GM18505 (cell line): ENCODE results near the gene LMTK2.

Experiments
- ATAC-seq: cut with Tn5 transposase; IDR thresholded peaks from one replicate; pipeline ENCODE4 v1.9.1; 2021; ENCODE audit not compliant: unreplicated experiment
- POLR2A ChIP-seq: IDR thresholded peaks from 4 replicates; pipeline ENCODE4 v1.6.1; 2011; ENCODE audit warnings: borderline replicate concordance; ENCODE audit not compliant: insufficient read depth, insufficient read length; ENCODE audit errors: extremely low read depth

LMTK2 gene

GRCh38 chr7:98134420-98135228 is 28.0 kb downstream of the LMTK2 start:
- no peak for TF ChIP-seq POLR2A
- ATAC-seq = no peak

- no peak for ATAC-seq
- no peak for TF ChIP-seq POLR2A
Measured at GRCh38 chr7:98135984-98136383, 29.3 kb downstream of the LMTK2 start.

GRCh38 chr7:98136423-98136822 is 29.8 kb downstream of the LMTK2 start:
- ATAC-seq = no peak
- no peak for TF ChIP-seq POLR2A

GRCh38 chr7:98137134-98137825 is 30.6 kb downstream of the LMTK2 start:
- no peak for ATAC-seq

GRCh38 chr7:98137826-98138151 is 31.1 kb downstream of the LMTK2 start:
- TF ChIP-seq POLR2A = no peak
- ATAC-seq = peak; percentile 76

More at GRCh38 chr7:98137134-98137825, 30.6 kb downstream of the LMTK2 start:
- no peak for TF ChIP-seq POLR2A

- no peak for ATAC-seq
- TF ChIP-seq POLR2A = no peak
Measured at GRCh38 chr7:98138672-98139071, 32.0 kb downstream of the LMTK2 start.

- ATAC-seq = no peak
- TF ChIP-seq POLR2A = no peak
Measured at GRCh38 chr7:98142658-98143057, 36.0 kb downstream of the LMTK2 start.

GRCh38 chr7:98148607-98149006 is 41.9 kb downstream of the LMTK2 start:
- no peak for TF ChIP-seq POLR2A
- ATAC-seq = no peak

- no peak for ATAC-seq
Measured at GRCh38 chr7:98149116-98149692, 42.5 kb downstream of the LMTK2 start.

GRCh38 chr7:98151884-98152283 is 45.2 kb downstream of the LMTK2 start:
- TF ChIP-seq POLR2A = no peak
- ATAC-seq = no peak

More at GRCh38 chr7:98149116-98149692, 42.5 kb downstream of the LMTK2 start:
- no peak for TF ChIP-seq POLR2A

GRCh38 chr7:98156700-98157099 is 50.0 kb downstream of the LMTK2 start:
- TF ChIP-seq POLR2A = no peak
- ATAC-seq = no peak

GRCh38 chr7:98157761-98158160 is 51.1 kb downstream of the LMTK2 start:
- ATAC-seq = no peak
- no peak for TF ChIP-seq POLR2A

- no peak for ATAC-seq
- TF ChIP-seq POLR2A = no peak
Measured at GRCh38 chr7:98162758-98163157, 56.1 kb downstream of the LMTK2 start.

- TF ChIP-seq POLR2A = no peak
- no peak for ATAC-seq
Measured at GRCh38 chr7:98163269-98163668, 56.6 kb downstream of the LMTK2 start.

GRCh38 chr7:98163704-98164494 is 57.2 kb downstream of the LMTK2 start:
- TF ChIP-seq POLR2A = no peak
- no peak for ATAC-seq
